T1000 (cell line): ENCODE data around the gene OLIG1.

ENCODE experiments used
- DNase-seq: peaks from one replicate; lab custom pipeline; 2025; ENCODE audit warnings: mixed read lengths; lab: John Stamatoyannopoulos, UW

OLIG1 gene

DNA sequence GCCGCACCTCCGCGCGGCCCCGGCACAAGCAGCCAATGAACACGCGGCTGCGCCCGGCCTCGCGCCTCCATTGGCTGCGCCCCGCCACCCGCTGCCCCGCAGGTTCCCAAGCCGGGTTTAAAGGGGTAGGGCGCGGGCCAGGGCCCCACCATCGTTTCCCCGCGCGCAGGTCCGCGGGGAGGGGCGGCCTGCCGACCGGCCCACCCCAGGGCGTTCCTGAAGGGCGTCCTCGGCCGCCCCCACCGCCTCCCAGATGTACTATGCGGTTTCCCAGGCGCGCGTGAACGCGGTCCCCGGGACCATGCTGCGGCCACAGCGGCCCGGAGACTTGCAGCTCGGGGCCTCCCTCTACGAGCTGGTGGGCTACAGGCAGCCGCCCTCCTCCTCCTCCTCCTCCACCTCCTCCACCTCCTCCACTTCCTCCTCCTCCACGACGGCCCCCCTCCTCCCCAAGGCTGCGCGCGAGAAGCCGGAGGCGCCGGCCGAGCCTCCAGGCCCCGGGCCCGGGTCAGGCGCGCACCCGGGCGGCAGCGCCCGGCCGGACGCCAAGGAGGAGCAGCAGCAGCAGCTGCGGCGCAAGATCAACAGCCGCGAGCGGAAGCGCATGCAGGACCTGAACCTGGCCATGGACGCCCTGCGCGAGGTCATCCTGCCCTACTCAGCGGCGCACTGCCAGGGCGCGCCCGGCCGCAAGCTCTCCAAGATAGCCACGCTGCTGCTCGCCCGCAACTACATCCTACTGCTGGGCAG is at the start of gene OLIG1:
OLIG1 (plus strand) TSS at position 148 of the 750 bp plus-strand sequence; CDS start at position 254, 106 bp downstream.
- no peak for DNase-seq

DNA sequence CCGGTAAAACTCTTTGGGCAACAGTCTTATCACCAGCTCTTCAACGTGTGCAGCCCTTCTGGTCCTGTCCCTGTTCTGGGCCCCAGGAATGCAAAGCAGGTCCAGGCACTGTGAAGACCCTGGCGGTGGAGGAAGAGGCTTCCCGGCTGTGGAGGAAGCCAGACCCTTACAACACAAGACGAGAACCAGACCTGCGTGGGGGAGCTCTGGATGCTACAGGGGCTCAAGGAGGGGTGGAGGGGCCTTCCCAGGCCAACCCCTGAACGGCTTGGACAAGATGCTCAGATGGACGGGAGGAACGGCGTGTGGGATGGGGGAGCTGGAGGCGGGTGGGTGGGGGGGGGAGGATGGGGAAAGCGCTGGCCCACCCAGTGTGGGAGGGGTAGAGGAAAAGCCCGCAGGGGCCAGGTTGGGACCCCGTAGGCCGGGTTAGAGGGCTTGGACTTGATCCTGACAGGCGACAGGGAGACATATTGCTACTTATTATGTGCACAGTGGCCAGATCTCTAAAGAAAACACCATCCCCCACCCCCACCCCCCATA is 49.3 kb upstream of the OLIG1 start:
- no peak for DNase-seq

- no peak for DNase-seq
Observed at GRCh38 chr21:33021150-33021549, 48.8 kb upstream of the OLIG1 start.

DNA sequence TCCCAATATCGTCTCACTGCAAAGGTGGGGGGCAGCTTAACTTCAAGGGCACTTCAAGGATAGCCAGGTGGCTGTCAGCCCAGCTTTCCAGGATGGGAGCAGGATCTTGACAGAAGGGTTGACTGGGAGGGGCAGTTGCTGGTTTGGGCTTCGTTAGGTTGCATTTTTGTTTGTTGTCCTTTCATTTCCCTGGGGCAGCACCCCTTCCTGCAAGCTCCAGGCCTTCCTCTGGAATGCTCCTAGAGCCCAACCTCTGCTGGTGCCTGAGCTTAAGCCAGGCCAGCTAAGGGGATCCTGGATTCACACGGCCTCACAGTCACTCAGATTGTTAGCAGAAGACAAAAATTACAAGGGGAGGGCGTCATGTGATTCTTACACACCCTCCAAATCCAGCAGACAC is 48.3 kb upstream of the OLIG1 start:
- DNase-seq, result no peak

DNA sequence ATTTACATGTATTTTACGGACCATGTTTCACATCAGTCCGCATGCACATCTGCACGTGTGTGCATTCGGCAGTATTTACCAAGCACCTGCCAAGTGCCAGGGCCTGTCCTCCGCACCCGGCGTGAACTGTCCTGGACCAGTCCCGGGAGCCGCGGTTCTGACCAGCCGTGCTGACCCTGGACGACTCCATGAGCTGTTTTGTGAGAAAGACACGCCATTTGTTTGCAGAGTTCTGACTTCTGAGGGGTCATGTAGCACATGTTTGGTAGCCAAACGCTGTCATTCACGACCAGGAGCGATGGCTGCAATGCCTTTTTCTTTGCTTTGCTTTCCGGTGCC is 47.5 kb upstream of the OLIG1 start:
- DNase-seq, result no peak

- DNase-seq, result no peak
Observed at GRCh38 chr21:33022828-33023573, 46.9 kb upstream of the OLIG1 start.

- DNase-seq, result no peak
Observed at GRCh38 chr21:33023574-33024200, 46.3 kb upstream of the OLIG1 start.

DNA sequence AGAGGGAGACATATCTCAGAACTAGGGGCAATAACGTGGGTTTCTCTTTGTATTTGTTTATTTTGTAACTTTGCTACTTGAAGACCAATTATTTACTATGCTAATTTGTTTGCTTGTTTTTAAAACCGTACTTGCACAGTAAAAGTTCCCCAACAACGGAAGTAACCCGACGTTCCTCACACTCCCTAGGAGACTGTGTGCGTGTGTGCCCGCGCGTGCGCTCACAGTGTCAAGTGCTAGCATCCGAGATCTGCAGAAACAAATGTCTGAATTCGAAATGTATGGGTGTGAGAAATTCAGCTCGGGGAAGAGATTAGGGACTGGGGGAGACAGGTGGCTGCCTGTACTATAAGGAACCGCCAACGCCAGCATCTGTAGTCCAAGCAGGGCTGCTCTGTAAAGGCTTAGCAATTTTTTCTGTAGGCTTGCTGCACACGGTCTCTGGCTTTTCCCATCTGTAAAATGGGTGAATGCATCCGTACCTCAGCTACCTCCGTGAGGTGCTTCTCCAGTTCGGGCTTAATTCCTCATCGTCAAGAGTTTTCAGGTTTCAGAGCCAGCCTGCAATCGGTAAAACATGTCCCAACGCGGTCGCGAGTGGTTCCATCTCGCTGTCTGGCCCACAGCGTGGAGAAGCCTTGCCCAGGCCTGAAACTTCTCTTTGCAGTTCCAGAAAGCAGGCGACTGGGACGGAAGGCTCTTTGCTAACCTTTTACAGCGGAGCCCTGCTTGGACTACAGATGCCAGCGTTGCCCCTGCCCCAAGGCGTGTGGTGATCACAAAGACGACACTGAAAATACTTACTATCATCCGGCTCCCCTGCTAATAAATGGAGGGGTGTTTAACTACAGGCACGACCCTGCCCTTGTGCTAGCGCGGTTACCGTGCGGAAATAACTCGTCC is 45.5 kb upstream of the OLIG1 start:
- no peak for DNase-seq

GRCh38 chr21:33025106-33025488 is 44.8 kb upstream of the OLIG1 start:
- DNase-seq, result no peak

DNA sequence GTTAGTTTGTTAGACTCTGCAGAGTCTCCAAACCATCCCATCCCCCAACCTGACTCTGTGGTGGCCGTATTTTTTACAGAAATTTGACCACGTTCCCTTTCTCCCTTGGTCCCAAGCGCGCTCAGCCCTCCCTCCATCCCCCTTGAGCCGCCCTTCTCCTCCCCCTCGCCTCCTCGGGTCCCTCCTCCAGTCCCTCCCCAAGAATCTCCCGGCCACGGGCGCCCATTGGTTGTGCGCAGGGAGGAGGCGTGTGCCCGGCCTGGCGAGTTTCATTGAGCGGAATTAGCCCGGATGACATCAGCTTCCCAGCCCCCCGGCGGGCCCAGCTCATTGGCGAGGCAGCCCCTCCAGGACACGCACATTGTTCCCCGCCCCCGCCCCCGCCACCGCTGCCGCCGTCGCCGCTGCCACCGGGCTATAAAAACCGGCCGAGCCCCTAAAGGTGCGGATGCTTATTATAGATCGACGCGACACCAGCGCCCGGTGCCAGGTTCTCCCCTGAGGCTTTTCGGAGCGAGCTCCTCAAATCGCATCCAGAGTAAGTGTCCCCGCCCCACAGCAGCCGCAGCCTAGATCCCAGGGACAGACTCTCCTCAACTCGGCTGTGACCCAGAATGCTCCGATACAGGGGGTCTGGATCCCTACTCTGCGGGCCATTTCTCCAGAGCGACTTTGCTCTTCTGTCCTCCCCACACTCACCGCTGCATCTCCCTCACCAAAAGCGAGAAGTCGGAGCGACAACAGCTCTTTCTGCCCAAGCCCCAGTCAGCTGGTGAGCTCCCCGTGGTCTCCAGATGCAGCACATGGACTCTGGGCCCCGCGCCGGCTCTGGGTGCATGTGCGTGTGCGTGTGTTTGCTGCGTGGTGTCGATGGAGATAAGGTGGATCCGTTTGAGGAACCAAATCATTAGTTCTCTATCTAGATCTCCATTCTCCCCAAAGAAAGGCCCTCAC is 44.2 kb upstream of the OLIG1 start, which contains the start of gene OLIG2:
OLIG2 (plus strand) TSS at position 447 of the 954 bp plus-strand sequence. CDS start 928 bp downstream, outside the sequence.
- DNase-seq, result no peak

DNA sequence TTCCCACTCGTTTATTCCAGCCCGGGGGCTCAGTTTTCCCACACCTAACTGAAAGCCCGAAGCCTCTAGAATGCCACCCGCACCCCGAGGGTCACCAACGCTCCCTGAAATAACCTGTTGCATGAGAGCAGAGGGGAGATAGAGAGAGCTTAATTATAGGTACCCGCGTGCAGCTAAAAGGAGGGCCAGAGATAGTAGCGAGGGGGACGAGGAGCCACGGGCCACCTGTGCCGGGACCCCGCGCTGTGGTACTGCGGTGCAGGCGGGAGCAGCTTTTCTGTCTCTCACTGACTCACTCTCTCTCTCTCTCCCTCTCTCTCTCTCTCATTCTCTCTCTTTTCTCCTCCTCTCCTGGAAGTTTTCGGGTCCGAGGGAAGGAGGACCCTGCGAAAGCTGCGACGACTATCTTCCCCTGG is 43.5 kb upstream of the OLIG1 start:
- DNase-seq, result no peak

DNA sequence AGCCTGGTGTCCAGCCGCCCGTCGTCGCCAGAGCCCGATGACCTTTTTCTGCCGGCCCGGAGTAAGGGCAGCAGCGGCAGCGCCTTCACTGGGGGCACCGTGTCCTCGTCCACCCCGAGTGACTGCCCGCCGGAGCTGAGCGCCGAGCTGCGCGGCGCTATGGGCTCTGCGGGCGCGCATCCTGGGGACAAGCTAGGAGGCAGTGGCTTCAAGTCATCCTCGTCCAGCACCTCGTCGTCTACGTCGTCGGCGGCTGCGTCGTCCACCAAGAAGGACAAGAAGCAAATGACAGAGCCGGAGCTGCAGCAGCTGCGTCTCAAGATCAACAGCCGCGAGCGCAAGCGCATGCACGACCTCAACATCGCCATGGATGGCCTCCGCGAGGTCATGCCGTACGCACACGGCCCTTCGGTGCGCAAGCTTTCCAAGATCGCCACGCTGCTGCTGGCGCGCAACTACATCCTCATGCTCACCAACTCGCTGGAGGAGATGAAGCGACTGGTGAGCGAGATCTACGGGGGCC is 43.0 kb upstream of the OLIG1 start:
- no peak for DNase-seq

- DNase-seq, result no peak
Observed at GRCh38 chr21:33027401-33028286, 42.3 kb upstream of the OLIG1 start.

GRCh38 chr21:33028287-33028670 is 41.7 kb upstream of the OLIG1 start:
- DNase-seq, result no peak

DNA sequence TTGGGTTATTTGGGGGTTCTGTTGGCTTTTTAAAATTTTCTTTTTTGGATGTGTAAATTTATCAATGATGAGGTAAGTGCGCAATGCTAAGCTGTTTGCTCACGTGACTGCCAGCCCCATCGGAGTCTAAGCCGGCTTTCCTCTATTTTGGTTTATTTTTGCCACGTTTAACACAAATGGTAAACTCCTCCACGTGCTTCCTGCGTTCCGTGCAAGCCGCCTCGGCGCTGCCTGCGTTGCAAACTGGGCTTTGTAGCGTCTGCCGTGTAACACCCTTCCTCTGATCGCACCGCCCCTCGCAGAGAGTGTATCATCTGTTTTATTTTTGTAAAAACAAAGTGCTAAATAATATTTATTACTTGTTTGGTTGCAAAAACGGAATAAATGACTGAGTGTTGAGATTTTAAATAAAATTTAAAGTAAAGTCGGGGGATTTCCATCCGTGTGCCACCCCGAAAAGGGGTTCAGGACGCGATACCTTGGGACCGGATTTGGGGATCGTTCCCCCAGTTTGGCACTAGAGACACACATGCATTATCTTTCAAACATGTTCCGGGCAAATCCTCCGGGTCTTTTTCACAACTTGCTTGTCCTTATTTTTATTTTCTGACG is 41.1 kb upstream of the OLIG1 start:
- no peak for DNase-seq

DNA sequence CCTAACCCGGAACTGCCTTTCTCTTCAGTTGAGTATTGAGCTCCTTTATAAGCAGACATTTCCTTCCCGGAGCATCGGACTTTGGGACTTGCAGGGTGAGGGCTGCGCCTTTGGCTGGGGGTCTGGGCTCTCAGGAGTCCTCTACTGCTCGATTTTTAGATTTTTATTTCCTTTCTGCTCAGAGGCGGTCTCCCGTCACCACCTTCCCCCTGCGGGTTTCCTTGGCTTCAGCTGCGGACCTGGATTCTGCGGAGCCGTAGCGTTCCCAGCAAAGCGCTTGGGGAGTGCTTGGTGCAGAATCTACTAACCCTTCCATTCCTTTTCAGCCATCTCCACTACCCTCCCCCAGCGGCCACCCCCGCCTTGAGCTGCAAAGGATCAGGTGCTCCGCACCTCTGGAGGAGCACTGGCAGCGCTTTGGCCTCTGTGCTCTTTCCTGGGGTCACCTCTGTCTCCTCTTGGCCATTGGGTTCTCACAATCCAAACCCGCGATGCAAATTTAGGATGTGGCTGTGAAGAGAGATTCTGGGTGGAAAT is 40.5 kb upstream of the OLIG1 start:
- DNase-seq, result no peak

- DNase-seq, result no peak
Observed at GRCh38 chr21:33029975-33030461, 39.9 kb upstream of the OLIG1 start.

GRCh38 chr21:33030633-33031032 is 39.3 kb upstream of the OLIG1 start:
- no peak for DNase-seq
